Measurements from ENCODE around the gene TNRC6C.

The TNRC6C gene

DNA sequence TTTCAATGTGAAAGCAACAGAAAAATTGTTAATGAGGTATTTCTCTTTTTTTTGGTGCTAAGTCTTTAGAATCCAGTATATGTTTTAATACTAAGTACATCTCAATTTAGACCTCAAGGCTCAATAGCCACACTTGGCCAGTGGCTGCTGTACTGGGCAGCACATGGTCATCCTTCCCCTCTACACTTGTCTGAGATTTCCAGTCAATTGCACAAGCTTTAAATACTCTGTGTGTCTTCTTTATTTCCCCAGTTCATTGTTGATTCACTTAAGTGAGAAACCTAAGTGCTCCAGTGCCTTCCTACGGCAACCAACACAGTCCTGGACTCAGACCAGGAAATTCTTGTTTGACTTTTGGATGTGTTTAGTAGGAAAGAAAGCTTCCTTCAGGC, 62.2 kb downstream of the TNRC6C start:
- Mint-ChIP-seq H3K9me3 (no peaks in the 10 kb centered on the region), H3K36me3 (ENCODE audit: low read depth) (peaks cover 7% of the 10 kb centered on the region), H3K4me3 (no peak overlapping the region), H3K27ac (no peak overlapping the region), H3K27me3 (ENCODE audit: low read depth) (no peaks in the 10 kb centered on the region), H3K4me1 (peaks cover 14% of the 10 kb centered on the region)
- TF ChIP-seq, protein P1, sequence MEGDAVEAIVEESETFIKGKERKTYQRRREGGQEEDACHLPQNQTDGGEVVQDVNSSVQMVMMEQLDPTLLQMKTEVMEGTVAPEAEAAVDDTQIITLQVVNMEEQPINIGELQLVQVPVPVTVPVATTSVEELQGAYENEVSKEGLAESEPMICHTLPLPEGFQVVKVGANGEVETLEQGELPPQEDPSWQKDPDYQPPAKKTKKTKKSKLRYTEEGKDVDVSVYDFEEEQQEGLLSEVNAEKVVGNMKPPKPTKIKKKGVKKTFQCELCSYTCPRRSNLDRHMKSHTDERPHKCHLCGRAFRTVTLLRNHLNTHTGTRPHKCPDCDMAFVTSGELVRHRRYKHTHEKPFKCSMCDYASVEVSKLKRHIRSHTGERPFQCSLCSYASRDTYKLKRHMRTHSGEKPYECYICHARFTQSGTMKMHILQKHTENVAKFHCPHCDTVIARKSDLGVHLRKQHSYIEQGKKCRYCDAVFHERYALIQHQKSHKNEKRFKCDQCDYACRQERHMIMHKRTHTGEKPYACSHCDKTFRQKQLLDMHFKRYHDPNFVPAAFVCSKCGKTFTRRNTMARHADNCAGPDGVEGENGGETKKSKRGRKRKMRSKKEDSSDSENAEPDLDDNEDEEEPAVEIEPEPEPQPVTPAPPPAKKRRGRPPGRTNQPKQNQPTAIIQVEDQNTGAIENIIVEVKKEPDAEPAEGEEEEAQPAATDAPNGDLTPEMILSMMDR (IDR thresholded peaks at IDR 0.05; ENCODE audit: unreplicated experiment in 3 of 3), result no peak

DNA sequence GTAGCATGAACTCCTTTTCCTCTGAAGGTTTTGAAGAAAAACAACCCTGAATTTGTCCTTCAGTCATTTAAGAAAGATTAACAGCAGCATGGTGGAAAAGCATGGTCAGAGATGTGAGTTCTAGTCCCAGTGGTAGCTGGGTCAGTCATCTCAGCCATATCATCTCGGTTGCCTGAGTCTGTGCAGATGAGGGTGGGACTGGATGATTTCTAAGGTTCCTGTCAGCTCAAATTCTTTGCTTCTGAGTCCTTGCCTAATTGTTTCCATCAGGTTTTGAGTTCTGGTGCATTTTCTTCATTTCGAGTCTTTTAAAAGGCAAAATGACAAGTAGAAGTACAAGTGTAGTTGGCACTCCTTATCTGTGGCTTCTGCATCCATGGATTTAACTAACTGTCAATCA, 63.9 kb downstream of the TNRC6C start:
- Mint-ChIP-seq H3K4me3 (no peak overlapping the region), H3K36me3 (ENCODE audit: low read depth) (peaks cover 10% of the 10 kb centered on the region), H3K9me3 (no peaks in the 10 kb centered on the region), H3K4me1 (peaks cover 23% of the 10 kb centered on the region), H3K27me3 (ENCODE audit: low read depth) (no peaks in the 10 kb centered on the region), H3K27ac (no peak overlapping the region)
- TF ChIP-seq, protein P1 (IDR thresholded peaks at IDR 0.05; ENCODE audit: unreplicated experiment in 3 of 3), result no peak

DNA sequence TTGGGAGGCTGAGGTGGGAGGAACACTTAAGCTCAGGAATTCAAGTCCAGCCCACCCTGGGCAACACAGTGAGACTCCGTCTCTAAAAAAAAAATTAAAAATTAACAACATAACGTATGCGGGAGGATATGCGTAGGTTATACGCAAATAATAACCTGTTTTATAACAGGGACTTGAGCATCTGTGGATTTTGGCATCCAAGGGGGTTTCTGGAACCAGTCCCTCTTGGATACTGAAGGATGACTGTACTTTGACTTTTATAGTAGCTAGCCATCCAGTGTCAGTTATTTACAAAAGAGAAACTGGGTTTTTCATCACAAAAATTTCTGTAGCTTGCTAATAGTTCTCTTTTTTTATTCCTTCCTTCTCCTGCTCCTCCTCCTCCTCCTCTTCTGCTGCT, 64.5 kb downstream of the TNRC6C start:
- H3K9me3 Mint-ChIP-seq, result no peaks in the 10 kb centered on the region
- peaks cover 10% of the 10 kb centered on the region for H3K36me3 Mint-ChIP-seq (ENCODE audit: low read depth)
- H3K4me1 Mint-ChIP-seq, result peaks cover 23% of the 10 kb centered on the region
- no peak overlapping the region for H3K27ac Mint-ChIP-seq
- TF ChIP-seq, protein P1 (IDR thresholded peaks at IDR 0.05; ENCODE audit: unreplicated experiment in 3 of 3), result no peak
- H3K27me3 Mint-ChIP-seq (ENCODE audit: low read depth), result no peaks in the 10 kb centered on the region
- no peak overlapping the region for H3K4me3 Mint-ChIP-seq

DNA sequence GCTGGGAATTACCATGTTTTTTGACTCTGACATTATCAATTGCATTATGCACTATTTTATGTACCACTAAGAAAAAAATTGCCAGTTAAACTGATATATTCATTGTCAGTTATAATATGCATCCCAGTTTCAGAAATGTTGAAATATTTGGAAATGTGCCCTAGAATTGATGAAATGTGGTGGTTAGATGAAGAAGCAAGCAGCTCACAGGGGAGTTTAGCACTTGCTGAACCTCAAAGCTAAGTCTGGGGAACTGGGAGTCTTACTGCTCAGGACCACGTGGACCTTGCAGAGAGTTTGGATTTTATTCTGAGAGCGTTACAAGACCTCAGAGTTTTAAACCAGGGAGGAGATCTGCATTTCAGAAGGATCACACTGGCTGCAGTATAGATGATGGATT, 67.9 kb downstream of the TNRC6C start:
- no peaks in the 10 kb centered on the region for H3K27me3 Mint-ChIP-seq (ENCODE audit: low read depth)
- H3K36me3 Mint-ChIP-seq (ENCODE audit: low read depth), result peaks cover 12% of the 10 kb centered on the region
- TF ChIP-seq, protein P1 (IDR thresholded peaks at IDR 0.05; ENCODE audit: unreplicated experiment in 3 of 3), result no peak
- H3K4me3 Mint-ChIP-seq, result no peak overlapping the region
- H3K9me3 Mint-ChIP-seq, result no peaks in the 10 kb centered on the region
- peaks cover 9% of the 10 kb centered on the region for H3K4me1 Mint-ChIP-seq
- H3K27ac Mint-ChIP-seq, result no peak overlapping the region

DNA sequence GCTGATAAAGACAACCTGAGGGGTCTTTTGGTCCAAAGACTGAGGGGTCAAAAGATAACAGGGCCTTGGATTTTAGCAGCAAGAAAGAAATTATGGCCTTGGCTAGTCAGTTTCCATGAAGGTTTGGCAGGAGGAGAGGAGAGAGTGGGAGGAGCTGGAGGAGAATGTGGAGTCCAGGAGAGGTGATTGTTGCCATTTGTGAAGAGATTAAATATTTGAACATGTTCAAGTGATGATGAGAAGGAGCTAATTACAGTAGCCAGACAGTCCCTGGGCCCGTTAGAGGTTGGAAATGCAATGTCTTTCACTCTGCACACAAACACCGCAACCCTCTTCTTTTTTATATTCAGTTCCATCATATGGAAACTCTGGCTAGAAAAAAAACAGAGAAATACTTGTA, 68.6 kb downstream of the TNRC6C start:
- Mint-ChIP-seq H3K27ac (no peak overlapping the region), H3K36me3 (ENCODE audit: low read depth) (peaks cover 19% of the 10 kb centered on the region), H3K27me3 (ENCODE audit: low read depth) (no peaks in the 10 kb centered on the region), H3K9me3 (no peaks in the 10 kb centered on the region), H3K4me3 (no peak overlapping the region), H3K4me1 (peaks cover 10% of the 10 kb centered on the region)
- TF ChIP-seq, protein P1 (IDR thresholded peaks at IDR 0.05; ENCODE audit: unreplicated experiment in 3 of 3), result no peak

DNA sequence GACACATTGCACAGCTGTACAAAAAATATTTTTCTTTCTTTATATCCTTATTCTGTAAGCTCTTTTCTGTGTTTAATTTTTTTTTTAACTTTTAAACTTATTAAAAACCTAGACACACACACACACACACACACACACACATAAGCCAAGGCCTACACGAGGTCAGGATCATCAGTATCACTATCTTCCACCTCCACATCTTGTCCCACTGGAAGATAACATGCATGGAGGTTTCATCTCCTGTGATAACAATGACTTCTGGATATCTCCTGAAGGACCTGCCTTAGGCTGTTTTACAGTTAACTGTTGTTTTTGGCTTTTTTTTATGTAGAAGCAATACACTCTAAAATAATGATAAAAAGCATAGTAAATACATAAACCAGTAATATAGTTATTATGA, 71.2 kb downstream of the TNRC6C start:
- no peaks in the 10 kb centered on the region for H3K27me3 Mint-ChIP-seq (ENCODE audit: low read depth)
- no peak overlapping the region for H3K4me3 Mint-ChIP-seq
- H3K4me1 Mint-ChIP-seq, result peaks cover 14% of the 10 kb centered on the region
- H3K36me3 Mint-ChIP-seq (ENCODE audit: low read depth), result peaks cover 33% of the 10 kb centered on the region
- no peak overlapping the region for H3K27ac Mint-ChIP-seq
- no peaks in the 10 kb centered on the region for H3K9me3 Mint-ChIP-seq
- TF ChIP-seq, protein P1 (IDR thresholded peaks at IDR 0.05; ENCODE audit: unreplicated experiment in 3 of 3), result no peak

Measured in nephron (organoid).